Astrocyte (in vitro differentiated cells and primary cell): ENCODE measurements around the gene UVRAG. TPM values are rescaled to one million over a fixed set of nuclear protein-coding genes. Genes with fewer than 3 reads are reported as not detected.

ENCODE experiments used
- DNase-seq: peaks from one replicate; pipeline ENCODE4 v3.0.0-alpha.2; 2010; ENCODE audit warnings: low read depth
- FAIRE-seq: peaks from 2 replicates; lab custom pipeline; 2011; peaks lifted over from hg19 to GRCh38; lab: Jason Lieb, UNC
- H2AFZ ChIP-seq: 2 replicates; pipeline ENCODE4 v1.6.0; 2012; ENCODE audit warnings: low read depth, low read length, inconsistent platforms
- H3K27ac ChIP-seq: 2 replicates; pipeline ENCODE4 v1.5.1; 2011; ENCODE audit warnings: low read depth, low read length, inconsistent platforms
- H3K27me3 ChIP-seq: 2 replicates; pipeline ENCODE4 v1.6.0; 2011; ENCODE audit warnings: low read length, inconsistent platforms; ENCODE audit not compliant: insufficient read depth
- H3K36me3 ChIP-seq: 2 replicates; pipeline ENCODE4 v1.5.1; 2011; ENCODE audit warnings: low read length, inconsistent platforms; ENCODE audit not compliant: insufficient read depth
- H3K4me1 ChIP-seq: 2 replicates; pipeline ENCODE4 v1.5.1; 2011; ENCODE audit warnings: low read length, inconsistent platforms; ENCODE audit not compliant: insufficient read depth
- H3K4me2 ChIP-seq: 2 replicates; pipeline ENCODE4 v1.6.0; 2012; ENCODE audit warnings: low read length, inconsistent platforms
- H3K4me3 ChIP-seq: 2 replicates; pipeline ENCODE4 v1.5.1; 2011; ENCODE audit warnings: low read depth, mild to moderate bottlenecking, low read length, inconsistent platforms; ENCODE audit not compliant: insufficient read depth
- H3K79me2 ChIP-seq: 2 replicates; pipeline ENCODE4 v1.6.0; 2012; ENCODE audit warnings: mild to moderate bottlenecking, low read length, inconsistent platforms; ENCODE audit not compliant: insufficient read depth
- H3K9ac ChIP-seq: 2 replicates; pipeline ENCODE4 v1.6.0; 2012; ENCODE audit warnings: mild to moderate bottlenecking, low read length, inconsistent platforms
- H3K9me3 ChIP-seq: 2 replicates; pipeline ENCODE4 v1.5.1; 2012; ENCODE audit warnings: low read depth, mild to moderate bottlenecking, low read length, inconsistent platforms; ENCODE audit not compliant: insufficient read depth
- H4K20me1 ChIP-seq: 2 replicates; pipeline ENCODE4 v1.6.0; 2012; ENCODE audit warnings: low read length, inconsistent platforms; ENCODE audit not compliant: insufficient read depth
- H3K27ac Mint-ChIP-seq: one replicate; pipeline ENCODE4 v1.8.0; 2021; ENCODE audit warnings: mild to moderate bottlenecking, mixed read lengths; ENCODE audit not compliant: unreplicated experiment
- H3K27me3 Mint-ChIP-seq: one replicate; pipeline ENCODE4 v1.8.0; 2021; ENCODE audit warnings: low read depth, mixed read lengths; ENCODE audit not compliant: unreplicated experiment
- H3K36me3 Mint-ChIP-seq: one replicate; pipeline ENCODE4 v1.8.0; 2021; ENCODE audit warnings: low read depth, mixed read lengths; ENCODE audit not compliant: unreplicated experiment
- H3K4me1 Mint-ChIP-seq: one replicate; pipeline ENCODE4 v1.8.0; 2021; ENCODE audit warnings: low read depth, mixed read lengths; ENCODE audit not compliant: unreplicated experiment
- H3K4me3 Mint-ChIP-seq: one replicate; pipeline ENCODE4 v1.8.0; 2021; ENCODE audit warnings: mild to moderate bottlenecking, moderate library complexity, mixed read lengths; ENCODE audit not compliant: unreplicated experiment
- H3K9me3 Mint-ChIP-seq: one replicate; pipeline ENCODE4 v1.8.0; 2021; ENCODE audit warnings: mild to moderate bottlenecking, mixed read lengths; ENCODE audit not compliant: unreplicated experiment
- CTCF ChIP-seq: IDR thresholded peaks from 2 replicates; pipeline ENCODE4 v1.5.1; 2011; ENCODE audit warnings: low read depth, mild to moderate bottlenecking, inconsistent platforms, low read length, moderate library complexity; ENCODE audit not compliant: insufficient read depth
- EZH2 ChIP-seq: IDR thresholded peaks from 2 replicates; pipeline ENCODE4 v1.6.1; 2012; ENCODE audit warnings: mild to moderate bottlenecking, low read length, inconsistent platforms; ENCODE audit not compliant: insufficient read depth
- total RNA-seq: library from RNA; stranded (reverse); gene quantifications from 2 replicates; pipeline ENCODE4 v1.2.1, GENCODE V29; 2021

The UVRAG gene
- total RNA-seq, 1 donor from 2014 or later: 15.3 TPM

GRCh38 chr11:75781296-75781695 is 33.7 kb upstream of the UVRAG start:
- FAIRE-seq (no peak), DNase-seq (no peak)
- H2AFZ ChIP-seq: no peak overlapping the region
- H3K4me1 Mint-ChIP-seq: no peaks in the 10 kb centered on the region
- H3K9me3 ChIP-seq: no peaks in the 10 kb centered on the region
- no peaks in the 10 kb centered on the region for H3K27me3 ChIP-seq
- H3K27ac ChIP-seq: no peak overlapping the region
- TF ChIP-seq CTCF: no peak
- TF ChIP-seq EZH2: no peak
- H3K4me1 ChIP-seq: peaks cover 7% of the 10 kb centered on the region
- no peak overlapping the region for H3K27ac Mint-ChIP-seq
- no peaks in the 10 kb centered on the region for H3K36me3 ChIP-seq
- no peaks in the 10 kb centered on the region for H3K36me3 Mint-ChIP-seq
- H3K4me3 Mint-ChIP-seq: no peak overlapping the region
- no peak overlapping the region for H3K4me3 ChIP-seq
- no peak overlapping the region for H3K4me2 ChIP-seq
- H3K79me2 ChIP-seq: no peaks in the 10 kb centered on the region
- H3K9ac ChIP-seq: no peak overlapping the region
- no peaks in the 10 kb centered on the region for H4K20me1 ChIP-seq
- peaks cover 2% of the 10 kb centered on the region for H3K9me3 Mint-ChIP-seq
- peaks cover 31% of the 10 kb centered on the region for H3K27me3 Mint-ChIP-seq

- no peak overlapping the region for H3K27ac Mint-ChIP-seq
- peaks cover 29% of the 10 kb centered on the region for H3K27me3 Mint-ChIP-seq
- H3K4me3 Mint-ChIP-seq: no peak overlapping the region
- Histone ChIP-seq H3K27ac (no peak overlapping the region), H3K4me1 (peaks cover 7% of the 10 kb centered on the region), H4K20me1 (no peaks in the 10 kb centered on the region), H3K9me3 (no peaks in the 10 kb centered on the region), H3K36me3 (no peaks in the 10 kb centered on the region), H3K79me2 (no peaks in the 10 kb centered on the region), H2AFZ (no peak overlapping the region), H3K4me2 (no peak overlapping the region), H3K4me3 (no peak overlapping the region), H3K9ac (no peak overlapping the region), H3K27me3 (no peaks in the 10 kb centered on the region)
- H3K36me3 Mint-ChIP-seq: no peaks in the 10 kb centered on the region
- H3K4me1 Mint-ChIP-seq: no peaks in the 10 kb centered on the region
- FAIRE-seq (no peak), DNase-seq (no peak)
- no peak for TF ChIP-seq EZH2
- no peak for TF ChIP-seq CTCF
- peaks cover under 1% of the 10 kb centered on the region for H3K9me3 Mint-ChIP-seq
Measured at GRCh38 chr11:75781831-75782230, 33.2 kb upstream of the UVRAG start.

DNA sequence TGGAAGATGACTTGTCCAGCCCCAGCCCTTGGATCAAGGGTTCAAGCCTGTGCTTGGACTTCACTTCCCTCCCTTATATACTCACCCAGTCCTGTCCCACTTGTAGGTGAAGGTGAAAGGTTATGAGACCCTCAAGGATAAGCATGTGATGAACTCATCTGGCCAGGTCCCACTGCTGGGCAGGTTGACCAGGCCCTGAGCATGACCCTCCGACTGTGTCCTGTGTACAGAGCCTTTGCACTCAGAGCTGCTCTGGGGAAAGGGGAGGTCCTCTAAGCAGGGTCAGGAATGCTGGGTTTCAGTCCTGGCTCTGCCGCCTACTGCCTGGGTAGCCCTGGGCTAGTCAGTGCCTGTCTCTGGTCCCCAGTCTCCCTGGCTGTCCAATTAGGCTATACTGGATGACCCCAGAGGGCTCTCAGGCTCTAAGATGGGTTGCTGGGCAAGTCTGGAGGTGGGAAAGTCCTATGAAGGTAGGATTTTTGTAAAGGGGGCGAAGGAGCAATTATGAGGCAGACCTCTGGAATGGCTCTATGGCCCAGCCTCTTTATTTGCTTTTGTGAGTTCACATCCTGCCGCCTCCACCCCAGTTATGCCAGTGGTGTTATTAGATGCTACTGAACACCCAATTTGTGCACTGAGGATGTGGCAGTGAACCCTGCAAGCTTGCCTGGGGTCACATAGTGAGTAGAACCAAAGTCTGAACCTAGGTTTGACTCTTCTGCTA is 32.3 kb upstream of the UVRAG start:
- no peak for DNase-seq
- Histone ChIP-seq H3K4me3 (no peak overlapping the region), H3K9ac (no peak overlapping the region), H3K9me3 (no peaks in the 10 kb centered on the region), H3K4me2 (no peak overlapping the region), H2AFZ (no peak overlapping the region), H3K27me3 (no peaks in the 10 kb centered on the region), H3K36me3 (no peaks in the 10 kb centered on the region), H3K4me1 (peaks cover 4% of the 10 kb centered on the region), H3K27ac (no peak overlapping the region), H4K20me1 (no peaks in the 10 kb centered on the region), H3K79me2 (no peaks in the 10 kb centered on the region)
- TF ChIP-seq EZH2: no peak
- no peak for TF ChIP-seq CTCF
- no peak for FAIRE-seq
- Mint-ChIP-seq H3K27me3 (peaks cover 28% of the 10 kb centered on the region), H3K27ac (no peak overlapping the region), H3K9me3 (no peaks in the 10 kb centered on the region), H3K36me3 (no peaks in the 10 kb centered on the region), H3K4me1 (no peaks in the 10 kb centered on the region), H3K4me3 (no peak overlapping the region)
